Gastrocnemius medialis (tissue), 4 donors: ENCODE measurements around the gene NCK1.

ENCODE experiments used
- CTCF ChIP-seq, 5 experiments: fragments of 450-650 bp in 3 of 5; fragments of 200-600 bp in 2 of 5; sonication (generic) in 2 of 5; IDR thresholded peaks in 4 of 5; conservative IDR thresholded peaks in 1 of 5; 1 replicate in 4 of 5; 2 replicates in 1 of 5; pipeline ENCODE4 v1.5.1; 2016 to 2019; ENCODE audit warnings: antibody characterized with exemption in 5 of 5, mild to moderate bottlenecking in 3 of 5, moderate library complexity in 3 of 5
- POLR2A ChIP-seq, 2 donors: fragments of 450-650 bp; IDR thresholded peaks; one replicate each; pipeline ENCODE4 v1.6.1; 2017; ENCODE audit warnings: antibody characterized with exemption in 2 of 2, mild to moderate bottlenecking in 2 of 2, moderate library complexity in 2 of 2

- TF ChIP-seq POLR2A (IDR thresholded peaks at IDR 0.05) = no peak
- TF ChIP-seq CTCF (IDR thresholded peaks at IDR 0.05 in 4 of 5, conservative IDR thresholded peaks at IDR 0.05 in 1 of 5) = no peak
Measured at GRCh38 chr3:136901391-136901790, 39.4 kb downstream of the NCK1 start.
